EH (cell line): ENCODE data around the gene RSPH10B2.
"Not testable (repeated sequence)": the region's sequence is repeated elsewhere in the genome, so short reads cannot be mapped to it uniquely, and the experiment has no call there.

Experiments
- DNase-seq: peaks from one replicate; pipeline ENCODE4 v3.0.0-alpha.2; 2015; ENCODE audit warnings: low read depth

The RSPH10B2 gene

DNA sequence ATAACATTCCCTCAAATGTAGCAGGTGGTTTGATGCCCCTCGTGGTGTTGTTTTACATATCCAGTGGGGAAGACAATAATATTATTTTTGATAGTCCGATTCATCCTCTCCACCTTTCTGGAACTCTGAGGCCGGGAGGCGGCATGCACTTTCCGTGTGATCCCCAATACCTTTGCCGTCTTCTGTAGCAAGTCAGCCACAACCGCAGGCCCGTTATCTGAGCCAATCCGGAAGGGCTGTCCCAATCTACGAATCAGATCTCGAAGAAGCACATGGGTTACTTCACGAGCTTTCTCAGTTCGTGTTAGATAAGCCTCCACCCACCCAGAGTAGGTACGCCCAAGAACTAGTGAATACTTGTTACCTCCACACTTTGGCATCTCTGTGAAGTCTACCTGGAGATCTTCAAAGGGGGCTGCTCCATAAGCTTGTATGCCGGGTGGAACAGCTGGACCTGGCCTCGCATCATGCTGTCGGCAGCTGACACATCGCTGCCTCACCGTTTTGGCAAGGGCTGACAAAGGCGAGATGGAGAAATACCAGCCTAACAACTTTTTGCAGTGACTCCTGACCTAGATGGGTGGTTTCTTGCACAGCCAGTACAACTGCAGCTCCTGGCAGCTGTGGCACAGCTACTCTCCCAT, 88.5 kb downstream of the RSPH10B2 start:
- not testable (repeated sequence) for DNase-seq

DNA sequence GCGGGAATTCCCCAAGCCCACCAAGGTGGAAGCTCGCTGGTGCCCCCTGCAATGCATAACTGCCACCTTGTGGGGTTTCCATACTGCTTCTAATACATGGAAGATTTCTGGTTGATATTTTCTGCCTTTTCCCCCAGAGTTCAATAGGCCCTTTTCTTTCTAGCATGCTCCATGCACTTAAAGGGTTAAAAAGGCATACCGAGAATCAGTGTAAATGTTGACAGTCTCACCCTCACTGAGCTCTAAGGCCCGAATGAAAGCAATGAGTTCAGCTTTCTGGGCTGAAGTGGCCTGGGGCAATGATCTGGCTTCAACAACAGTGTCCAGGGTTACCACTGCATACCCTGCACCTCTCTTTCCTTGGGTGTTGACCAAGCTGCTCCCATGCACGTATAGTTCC, 89.2 kb downstream of the RSPH10B2 start:
- DNase-seq = not testable (repeated sequence)

DNA sequence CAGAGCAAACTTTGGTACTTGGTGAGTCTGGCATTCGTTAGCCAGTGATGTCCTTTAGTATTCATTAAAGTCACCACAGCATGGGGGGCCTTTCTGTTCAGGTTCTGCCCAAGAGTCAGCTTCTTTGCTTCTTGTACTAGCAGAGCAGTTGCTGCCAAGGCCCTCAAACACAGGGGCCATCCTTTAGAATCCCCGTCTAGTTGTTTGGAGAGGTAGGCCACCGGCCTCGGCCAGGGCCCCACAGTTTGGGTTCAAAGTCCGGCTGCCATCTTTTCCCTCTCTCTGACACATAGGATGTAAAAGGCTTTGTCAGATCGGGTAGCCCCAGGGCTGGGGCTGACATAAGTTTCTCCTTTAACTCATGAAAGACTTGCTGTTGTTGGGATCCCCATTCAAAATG, 89.8 kb downstream of the RSPH10B2 start:
- DNase-seq = not testable (repeated sequence)

DNA sequence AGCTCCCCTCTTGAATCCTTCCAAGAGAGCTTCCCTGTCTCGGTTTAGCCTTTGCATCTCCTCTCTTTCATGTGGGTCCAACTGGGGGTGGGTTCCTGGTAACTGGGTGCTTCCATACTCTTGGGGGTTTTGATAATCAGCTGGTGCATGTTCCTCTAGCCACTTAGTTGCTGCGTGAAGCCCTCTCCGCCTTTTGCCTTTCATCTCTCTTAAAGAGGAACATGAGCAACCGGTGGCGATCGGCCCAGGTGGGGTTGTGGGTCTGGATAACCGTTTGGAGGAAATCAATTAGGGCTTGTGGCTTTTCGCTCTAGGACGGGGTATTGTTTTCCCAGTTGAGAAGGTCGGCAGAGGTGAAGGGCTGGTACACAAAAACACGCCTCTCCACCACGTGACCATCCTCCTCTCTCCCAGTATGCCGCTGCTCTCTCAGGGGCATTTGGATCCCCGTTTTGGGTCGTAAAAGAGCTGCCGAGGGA, 92.1 kb downstream of the RSPH10B2 start:
- not testable (repeated sequence) for DNase-seq

DNA sequence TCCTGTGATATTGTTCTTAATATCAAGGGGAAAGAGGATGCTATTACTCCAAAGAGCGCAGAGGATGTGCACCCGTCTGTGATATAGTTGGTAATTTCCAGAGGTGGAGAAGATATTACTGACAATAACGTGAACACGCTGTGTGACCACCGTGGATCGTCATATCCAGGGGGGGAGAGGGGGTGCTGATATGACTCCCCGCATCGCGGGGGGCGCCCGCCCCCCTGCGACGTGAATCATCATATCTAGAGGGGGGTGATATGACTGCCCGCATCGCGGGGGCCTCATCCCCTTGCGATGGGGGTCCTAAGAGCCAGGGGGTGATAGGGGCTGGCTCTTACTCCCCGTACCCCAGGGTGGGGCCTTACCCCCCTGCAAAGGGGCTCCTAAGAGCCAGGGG, 93.8 kb downstream of the RSPH10B2 start:
- not testable (repeated sequence) for DNase-seq
